ENCODE results near the gene GMPR2.

Gene GMPR2

GRCh38 chr14:24270537-24271133, 37.9 kb downstream of the GMPR2 start:
- no peak for DNase-seq

GRCh38 chr14:24271134-24271833, 38.6 kb downstream of the GMPR2 start, which contains the start of gene RABGGTA:
TSS of gene RABGGTA (minus strand) at chr14:24271597. CDS start at chr14:24271115, 482 bp downstream.
- peak; percentile 92 for DNase-seq

GRCh38 chr14:24271834-24272263, 39.1 kb downstream of the GMPR2 start:
- no peak for DNase-seq

- DNase-seq, result no peak
Observed at GRCh38 chr14:24272467-24272866, 39.7 kb downstream of the GMPR2 start.

- DNase-seq, result no peak
Observed at GRCh38 chr14:24273422-24273998, 40.8 kb downstream of the GMPR2 start.

- DNase-seq, result peak; percentile 92
Observed at GRCh38 chr14:24274101-24274543, 41.4 kb downstream of the GMPR2 start.

GRCh38 chr14:24277071-24277470, 44.3 kb downstream of the GMPR2 start:
- DNase-seq, result no peak

GRCh38 chr14:24277606-24278321, 45.0 kb downstream of the GMPR2 start:
- no peak for DNase-seq

- no peak for DNase-seq
Observed at GRCh38 chr14:24278424-24278823, 45.7 kb downstream of the GMPR2 start.

GRCh38 chr14:24279301-24280186, 46.8 kb downstream of the GMPR2 start:
- DNase-seq, result peak; percentile 74

GRCh38 chr14:24280797-24281460, 48.2 kb downstream of the GMPR2 start:
- DNase-seq, result no peak

GRCh38 chr14:24281636-24282035, 48.9 kb downstream of the GMPR2 start:
- no peak for DNase-seq

GRCh38 chr14:24282736-24283135, 50.0 kb downstream of the GMPR2 start:
- no peak for DNase-seq

GRCh38 chr14:24283796-24284460, 51.2 kb downstream of the GMPR2 start:
- DNase-seq, result no peak

- DNase-seq, result no peak
Observed at GRCh38 chr14:24284501-24285035, 51.8 kb downstream of the GMPR2 start.

- no peak for DNase-seq
Observed at GRCh38 chr14:24285351-24285750, 52.6 kb downstream of the GMPR2 start.

GRCh38 chr14:24286996-24287395, 54.3 kb downstream of the GMPR2 start:
- no peak for DNase-seq
